ENCODE data around the gene GNAT3. TPM values are rescaled to one million over a fixed set of nuclear protein-coding genes. Genes with fewer than 3 reads are reported as not detected.

Gene GNAT3
- total RNA-seq, 4 donors from 2014 or later: not detected

GRCh38 chr7:80444811-80445210 is 67.1 kb downstream of the GNAT3 start:
- TF ChIP-seq CTCF (IDR thresholded peaks at IDR 0.05): no peak
- no peak for DNase-seq (ENCODE audit: low spot score)
- ATAC-seq (ENCODE audit: low FRiP score): no peak

- TF ChIP-seq CTCF (IDR thresholded peaks at IDR 0.05): no peak
- DNase-seq (ENCODE audit: low spot score) (no peak), ATAC-seq (ENCODE audit: low FRiP score) (no peak)
These were observed 68.5 kb downstream of the GNAT3 start for GRCh38 chr7:80443325-80443724.

- TF ChIP-seq CTCF (IDR thresholded peaks at IDR 0.05): no peak
- ATAC-seq (ENCODE audit: low FRiP score) (no peak), DNase-seq (ENCODE audit: low spot score) (no peak)
These were observed 71.0 kb downstream of the GNAT3 start for GRCh38 chr7:80440883-80441282.

GRCh38 chr7:80439894-80440821 is 71.7 kb downstream of the GNAT3 start:
- ATAC-seq (ENCODE audit: low FRiP score): peak; percentile 81

GRCh38 chr7:80435521-80435920 is 76.3 kb downstream of the GNAT3 start:
- no peak for TF ChIP-seq CTCF (IDR thresholded peaks at IDR 0.05)
- ATAC-seq (ENCODE audit: low FRiP score): no peak
- DNase-seq (ENCODE audit: low spot score): no peak

More at GRCh38 chr7:80439894-80440821, 71.7 kb downstream of the GNAT3 start:
- TF ChIP-seq CTCF (IDR thresholded peaks at IDR 0.05): no peak
- DNase-seq (ENCODE audit: low spot score): no peak

GRCh38 chr7:80434047-80434446 is 77.8 kb downstream of the GNAT3 start:
- no peak for DNase-seq (ENCODE audit: low spot score)
- TF ChIP-seq CTCF (IDR thresholded peaks at IDR 0.05): no peak
- no peak for ATAC-seq (ENCODE audit: low FRiP score)

- no peak for TF ChIP-seq CTCF (IDR thresholded peaks at IDR 0.05)
- no peak for ATAC-seq (ENCODE audit: low FRiP score)
- no peak for DNase-seq (ENCODE audit: low spot score)
These were observed 79.7 kb downstream of the GNAT3 start for GRCh38 chr7:80432166-80432565.

All from omental fat pad (tissue), 4 donors.